Measurements from ENCODE around the gene PHC3.

DNA sequence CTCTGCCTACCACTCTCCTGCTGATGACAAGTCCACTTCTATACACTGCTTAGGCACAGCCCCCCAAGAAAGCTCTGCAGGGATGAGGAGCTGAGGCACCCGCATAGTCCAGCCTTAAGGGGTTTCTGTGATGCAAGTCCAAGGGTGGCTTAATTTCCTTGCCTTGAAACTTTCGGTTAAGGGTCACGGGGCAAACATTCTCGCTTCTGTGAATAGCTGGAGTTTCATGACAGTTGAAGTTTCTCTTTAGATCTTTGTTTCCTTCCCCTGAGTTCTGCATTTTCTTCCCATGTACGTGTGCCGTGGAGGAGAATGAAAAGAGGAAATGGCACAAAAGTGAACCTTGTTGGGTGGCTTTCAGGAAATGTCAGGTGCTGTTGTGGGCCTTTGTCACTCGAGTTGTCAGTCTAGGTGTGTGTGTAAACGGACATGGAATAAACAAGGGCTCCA, 136.7 kb downstream of the PHC3 start:
- no peak for TF ChIP-seq CTCF (conservative IDR thresholded peaks at IDR 0.05; ENCODE audit: low read depth, low read length)
- no peak for TF ChIP-seq EZH2 (IDR thresholded peaks at IDR 0.05; ENCODE audit: borderline replicate concordance, low read depth, low read length, poor library complexity, severe bottlenecking)
